ENCODE measurements around the gene SIVA1.

DNA sequence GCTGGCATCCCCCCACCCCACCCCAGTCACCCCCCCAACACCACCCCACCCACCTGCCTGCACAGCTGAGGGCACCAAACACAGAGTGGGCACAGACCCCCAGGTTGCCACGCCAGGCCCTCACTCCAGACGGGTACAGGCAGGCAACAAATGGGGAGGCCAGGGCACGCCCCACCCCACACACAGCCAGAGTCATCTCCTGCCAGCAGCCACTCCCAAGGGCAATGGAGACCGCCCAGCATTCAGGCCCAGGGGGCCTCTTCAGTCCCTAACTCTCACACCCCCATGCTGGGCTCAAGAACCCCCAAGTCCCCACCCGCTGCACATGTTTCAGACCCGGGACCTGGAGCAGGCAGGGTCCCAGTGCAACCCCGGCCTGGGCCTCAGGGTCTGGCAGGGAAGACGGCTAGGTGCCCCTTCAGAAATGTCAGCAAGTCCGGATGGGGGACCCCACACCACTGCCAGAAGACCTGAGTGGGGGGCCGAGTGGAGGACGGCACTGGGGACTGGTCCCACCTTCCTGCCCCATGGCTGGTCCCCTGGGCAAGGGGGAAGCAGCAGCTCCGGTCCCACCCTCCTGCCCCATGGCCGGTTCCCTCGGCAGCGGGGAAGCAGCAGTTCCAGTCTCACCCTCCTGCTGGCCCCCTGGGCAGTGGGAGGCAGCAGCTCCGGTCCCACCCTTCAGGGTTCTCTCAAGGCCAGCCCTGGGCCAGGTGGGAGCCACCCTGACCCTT is 30.7 kb downstream of the SIVA1 start:
- TF ChIP-seq, protein P1, sequence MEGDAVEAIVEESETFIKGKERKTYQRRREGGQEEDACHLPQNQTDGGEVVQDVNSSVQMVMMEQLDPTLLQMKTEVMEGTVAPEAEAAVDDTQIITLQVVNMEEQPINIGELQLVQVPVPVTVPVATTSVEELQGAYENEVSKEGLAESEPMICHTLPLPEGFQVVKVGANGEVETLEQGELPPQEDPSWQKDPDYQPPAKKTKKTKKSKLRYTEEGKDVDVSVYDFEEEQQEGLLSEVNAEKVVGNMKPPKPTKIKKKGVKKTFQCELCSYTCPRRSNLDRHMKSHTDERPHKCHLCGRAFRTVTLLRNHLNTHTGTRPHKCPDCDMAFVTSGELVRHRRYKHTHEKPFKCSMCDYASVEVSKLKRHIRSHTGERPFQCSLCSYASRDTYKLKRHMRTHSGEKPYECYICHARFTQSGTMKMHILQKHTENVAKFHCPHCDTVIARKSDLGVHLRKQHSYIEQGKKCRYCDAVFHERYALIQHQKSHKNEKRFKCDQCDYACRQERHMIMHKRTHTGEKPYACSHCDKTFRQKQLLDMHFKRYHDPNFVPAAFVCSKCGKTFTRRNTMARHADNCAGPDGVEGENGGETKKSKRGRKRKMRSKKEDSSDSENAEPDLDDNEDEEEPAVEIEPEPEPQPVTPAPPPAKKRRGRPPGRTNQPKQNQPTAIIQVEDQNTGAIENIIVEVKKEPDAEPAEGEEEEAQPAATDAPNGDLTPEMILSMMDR (IDR thresholded peaks at IDR 0.05; ENCODE audit: low read length) = no peak
- no peak for TF ChIP-seq EZH2 (optimal IDR thresholded peaks at IDR 0.05; ENCODE audit: low read depth, low read length)
